ENCODE data around the gene SOX13. TPM values are rescaled to one million over a fixed set of nuclear protein-coding genes. Genes with fewer than 3 reads are reported as not detected.

The SOX13 gene
- polyA plus RNA-seq, 3 donors: 0.52 TPM; not detected in 2

DNA sequence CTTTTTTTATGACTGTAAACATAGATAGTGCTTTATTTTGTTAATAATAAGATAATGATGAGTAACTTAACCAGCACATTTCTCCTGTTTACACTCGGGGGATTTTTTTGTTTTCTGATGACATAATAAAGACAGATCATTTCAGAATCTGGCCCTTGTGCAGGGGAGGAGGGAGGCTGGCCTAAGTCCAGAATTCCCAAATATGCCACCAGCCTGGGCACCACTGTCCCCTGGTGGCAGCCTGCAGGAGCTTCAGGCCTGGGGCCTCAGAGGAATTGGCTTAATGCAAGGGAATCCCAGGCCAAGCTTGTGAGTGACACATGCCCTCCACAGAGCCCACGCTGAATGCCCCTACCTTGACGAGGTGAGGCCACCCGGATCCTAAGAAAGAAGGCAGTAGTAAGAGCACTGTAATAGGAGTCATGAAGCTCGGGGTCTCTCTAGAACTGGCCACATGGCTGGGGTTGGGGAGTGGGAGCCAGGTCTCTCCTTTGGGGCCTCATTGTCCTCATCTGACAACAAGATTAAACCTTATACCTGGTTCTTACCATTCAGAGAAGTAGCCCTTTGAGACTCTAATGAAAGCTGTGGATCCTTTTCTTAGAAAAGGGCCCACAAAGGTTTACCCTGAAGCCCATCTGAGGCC, 54.8 kb downstream of the SOX13 start:
- H3K4me3 Mint-ChIP-seq: no peak overlapping the region
- H3K36me3 ChIP-seq (replicated peaks in 1 of 2; ENCODE audit: control insufficient read depth in 1 of 2, insufficient read depth in 2 of 2, low read length in 2 of 2): no peaks in the 10 kb centered on the region
- H3K36me3 Mint-ChIP-seq: no peaks in the 10 kb centered on the region
- H3K27ac ChIP-seq (ENCODE audit: low read depth in 1 of 2, low read length in 2 of 2): no peak overlapping the region
- peak; percentile 23 to 71 (median 26) for DNase-seq
- intact Hi-C loops (cut with micrococcal nuclease): loop anchor here (2.0 to 5.0 kb wide), 2 partner anchors 265 to 267 kb away; partner anchors contain the start of gene SNRPE (in 2 of the 2)
- H3K79me2 ChIP-seq (ENCODE audit: insufficient read depth, low read length): no peaks in the 10 kb centered on the region
- peaks cover 2 to 7% (median 7%) of the 10 kb centered on the region in 3 donors for H3K27me3 Mint-ChIP-seq (ENCODE audit: low read depth in 3 of 3)
- H3K4me1 Mint-ChIP-seq: peaks cover 8% of the 10 kb centered on the region
- no peaks in the 10 kb centered on the region for H4K20me1 ChIP-seq (ENCODE audit: insufficient read depth, low read length)
- no peak overlapping the region for H3K4me3 ChIP-seq (replicated peaks in 1 of 3; ENCODE audit: low read depth in 2 of 3, low read length in 3 of 3)
- no CpG with 5 or more reads among the region's 5 CpGs for WGBS (ENCODE audit: insufficient coverage)
- no peak overlapping the region for H3K9ac ChIP-seq (ENCODE audit: insufficient read depth, low read length, poor library complexity, severe bottlenecking)
- H3K9me3 ChIP-seq (replicated peaks in 1 of 2; ENCODE audit: control insufficient read depth in 1 of 2, insufficient read depth in 1 of 2, low read length in 2 of 2): no peaks in the 10 kb centered on the region
- H3K4me2 ChIP-seq (replicated peaks; ENCODE audit: extremely low read depth, low read length, poor library complexity, severe bottlenecking): no peak overlapping the region
- H3K9me3 Mint-ChIP-seq: no peaks in the 10 kb centered on the region
- no peak overlapping the region for H2AFZ ChIP-seq (ENCODE audit: insufficient read depth, low read depth, low read length, poor library complexity, severe bottlenecking)
- H3K27me3 ChIP-seq (ENCODE audit: control insufficient read depth in 2 of 2, insufficient read depth in 2 of 2, low read length in 2 of 2): no peaks in the 10 kb centered on the region
- TF ChIP-seq, protein P1, sequence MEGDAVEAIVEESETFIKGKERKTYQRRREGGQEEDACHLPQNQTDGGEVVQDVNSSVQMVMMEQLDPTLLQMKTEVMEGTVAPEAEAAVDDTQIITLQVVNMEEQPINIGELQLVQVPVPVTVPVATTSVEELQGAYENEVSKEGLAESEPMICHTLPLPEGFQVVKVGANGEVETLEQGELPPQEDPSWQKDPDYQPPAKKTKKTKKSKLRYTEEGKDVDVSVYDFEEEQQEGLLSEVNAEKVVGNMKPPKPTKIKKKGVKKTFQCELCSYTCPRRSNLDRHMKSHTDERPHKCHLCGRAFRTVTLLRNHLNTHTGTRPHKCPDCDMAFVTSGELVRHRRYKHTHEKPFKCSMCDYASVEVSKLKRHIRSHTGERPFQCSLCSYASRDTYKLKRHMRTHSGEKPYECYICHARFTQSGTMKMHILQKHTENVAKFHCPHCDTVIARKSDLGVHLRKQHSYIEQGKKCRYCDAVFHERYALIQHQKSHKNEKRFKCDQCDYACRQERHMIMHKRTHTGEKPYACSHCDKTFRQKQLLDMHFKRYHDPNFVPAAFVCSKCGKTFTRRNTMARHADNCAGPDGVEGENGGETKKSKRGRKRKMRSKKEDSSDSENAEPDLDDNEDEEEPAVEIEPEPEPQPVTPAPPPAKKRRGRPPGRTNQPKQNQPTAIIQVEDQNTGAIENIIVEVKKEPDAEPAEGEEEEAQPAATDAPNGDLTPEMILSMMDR (IDR thresholded peaks at IDR 0.05): peak; percentile 72
- no peak overlapping the region for H3K27ac Mint-ChIP-seq
- peaks cover 7 to 8% of the 10 kb centered on the region in 2 donors for H3K4me1 ChIP-seq (ENCODE audit: control insufficient read depth in 1 of 2, insufficient read depth in 2 of 2, low read length in 2 of 2)

DNA sequence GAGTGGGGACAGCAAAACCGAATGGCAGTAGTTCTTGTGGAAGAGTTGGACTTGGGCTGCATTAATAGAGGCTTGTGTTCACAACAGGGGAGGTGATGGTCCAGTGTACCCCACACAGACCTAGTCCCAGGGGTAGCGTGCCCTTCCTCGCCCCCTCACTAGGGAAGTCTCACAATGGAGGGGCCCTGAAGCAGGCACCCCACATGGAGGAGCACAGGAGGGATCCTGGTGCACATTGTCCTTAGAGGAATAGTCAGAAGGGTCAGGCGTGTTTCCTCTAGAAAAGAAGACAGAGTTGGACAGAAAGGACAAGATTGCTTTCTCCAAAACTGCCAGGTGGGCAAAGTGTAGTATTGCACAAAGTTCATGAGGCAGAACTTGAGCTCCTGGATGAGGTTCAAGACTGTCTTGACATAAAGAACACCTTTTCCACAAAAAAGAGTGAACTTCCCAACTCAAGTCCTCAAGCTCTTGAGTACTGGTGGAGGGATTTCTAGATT, 55.6 kb downstream of the SOX13 start:
- Mint-ChIP-seq H3K27ac (peak overlapping the region in 1 of 7 donors; percentile 33), H3K36me3 (no peaks in the 10 kb centered on the region), H3K4me3 (peak overlapping the region in 1 of 2 donors; percentile 65), H3K27me3 (ENCODE audit: low read depth in 3 of 3) (peaks cover 0 to 7% (median 5%) of the 10 kb centered on the region in 3 donors), H3K9me3 (no peaks in the 10 kb centered on the region), H3K4me1 (peaks cover 8% of the 10 kb centered on the region)
- intact Hi-C loops (cut with micrococcal nuclease): loop anchor here (2.0 to 5.0 kb wide), 2 partner anchors 266 to 268 kb away; partner anchors contain the start of gene SNRPE (in 2 of the 2)
- Histone ChIP-seq H3K27me3 (ENCODE audit: control insufficient read depth in 2 of 2, insufficient read depth in 2 of 2, low read length in 2 of 2) (no peaks in the 10 kb centered on the region), H2AFZ (ENCODE audit: insufficient read depth, low read depth, low read length, poor library complexity, severe bottlenecking) (peak overlapping the region; percentile 84), H3K9ac (ENCODE audit: insufficient read depth, low read length, poor library complexity, severe bottlenecking) (no peak overlapping the region), H3K4me1 (ENCODE audit: control insufficient read depth in 1 of 2, insufficient read depth in 2 of 2, low read length in 2 of 2) (peaks cover 7 to 8% of the 10 kb centered on the region in 2 donors), H3K9me3 (replicated peaks in 1 of 2; ENCODE audit: control insufficient read depth in 1 of 2, insufficient read depth in 1 of 2, low read length in 2 of 2) (no peaks in the 10 kb centered on the region), H3K36me3 (replicated peaks in 1 of 2; ENCODE audit: control insufficient read depth in 1 of 2, insufficient read depth in 2 of 2, low read length in 2 of 2) (no peaks in the 10 kb centered on the region), H3K27ac (ENCODE audit: low read depth in 1 of 2, low read length in 2 of 2) (no peak overlapping the region), H3K4me3 (replicated peaks in 1 of 3; ENCODE audit: low read depth in 2 of 3, low read length in 3 of 3) (no peak overlapping the region), H4K20me1 (ENCODE audit: insufficient read depth, low read length) (no peaks in the 10 kb centered on the region), H3K79me2 (ENCODE audit: insufficient read depth, low read length) (no peaks in the 10 kb centered on the region), H3K4me2 (replicated peaks; ENCODE audit: extremely low read depth, low read length, poor library complexity, severe bottlenecking) (peak overlapping the region; percentile 34)
- DNase-seq: no peak
- TF ChIP-seq, protein P1 (IDR thresholded peaks at IDR 0.05): no peak
- 100% methylated on average over 2 of the region's 4 CpGs for WGBS (ENCODE audit: insufficient coverage)

All from CD14-positive monocyte (primary cell).